OCI-LY3 (cell line): ENCODE results near the gene CLCN5.

Experiments used
- EZH2phosphoT487 ChIP-seq: fragments of 200-600 bp; shearing (Covaris generic); IDR thresholded peaks from 2 replicates; pipeline ENCODE4 v1.6.1; 2018; ENCODE audit warnings: antibody characterized with exemption, mixed run types, low read depth
- TF ChIP-seq, protein P1 (sequence below): fragments of 200-600, 300-600 bp; sonication (generic); IDR thresholded peaks from 2 replicates; pipeline ENCODE4 v1.5.1; 2014; ENCODE audit warnings: antibody characterized with exemption, low read length, low read depth

DNA sequence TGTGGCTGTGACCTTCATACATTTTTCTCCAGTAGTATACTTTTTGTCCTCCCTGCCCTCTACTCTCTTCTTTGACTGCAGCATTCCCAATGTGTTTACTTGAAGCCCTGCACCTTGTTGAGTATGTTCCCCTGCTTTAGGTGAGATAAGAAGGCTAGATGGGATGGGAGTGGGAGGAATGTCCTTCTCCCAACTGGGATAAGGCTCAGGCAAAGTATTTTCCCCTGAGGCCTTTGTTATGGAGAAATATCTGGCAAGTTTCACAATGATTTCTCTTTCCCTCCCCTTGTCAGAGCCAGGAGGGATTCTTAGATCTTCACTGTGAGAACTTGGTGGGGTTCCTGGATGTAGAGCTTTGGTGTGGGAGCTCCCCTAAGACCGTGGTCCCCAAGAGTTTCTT lies 131.8 kb downstream of the CLCN5 start:
- TF ChIP-seq, protein P1, sequence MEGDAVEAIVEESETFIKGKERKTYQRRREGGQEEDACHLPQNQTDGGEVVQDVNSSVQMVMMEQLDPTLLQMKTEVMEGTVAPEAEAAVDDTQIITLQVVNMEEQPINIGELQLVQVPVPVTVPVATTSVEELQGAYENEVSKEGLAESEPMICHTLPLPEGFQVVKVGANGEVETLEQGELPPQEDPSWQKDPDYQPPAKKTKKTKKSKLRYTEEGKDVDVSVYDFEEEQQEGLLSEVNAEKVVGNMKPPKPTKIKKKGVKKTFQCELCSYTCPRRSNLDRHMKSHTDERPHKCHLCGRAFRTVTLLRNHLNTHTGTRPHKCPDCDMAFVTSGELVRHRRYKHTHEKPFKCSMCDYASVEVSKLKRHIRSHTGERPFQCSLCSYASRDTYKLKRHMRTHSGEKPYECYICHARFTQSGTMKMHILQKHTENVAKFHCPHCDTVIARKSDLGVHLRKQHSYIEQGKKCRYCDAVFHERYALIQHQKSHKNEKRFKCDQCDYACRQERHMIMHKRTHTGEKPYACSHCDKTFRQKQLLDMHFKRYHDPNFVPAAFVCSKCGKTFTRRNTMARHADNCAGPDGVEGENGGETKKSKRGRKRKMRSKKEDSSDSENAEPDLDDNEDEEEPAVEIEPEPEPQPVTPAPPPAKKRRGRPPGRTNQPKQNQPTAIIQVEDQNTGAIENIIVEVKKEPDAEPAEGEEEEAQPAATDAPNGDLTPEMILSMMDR = no peak
- TF ChIP-seq EZH2phosphoT487 = no peak
